Measurements from ENCODE around the gene SLC6A20. TPM values are rescaled to one million over a fixed set of nuclear protein-coding genes. Genes with fewer than 3 reads are reported as not detected.
"Not testable (repeated sequence)": the region's sequence is repeated elsewhere in the genome, so short reads cannot be mapped to it uniquely, and the experiment has no call there.

Gene SLC6A20
- total RNA-seq, 1 donor, result not detected

DNA sequence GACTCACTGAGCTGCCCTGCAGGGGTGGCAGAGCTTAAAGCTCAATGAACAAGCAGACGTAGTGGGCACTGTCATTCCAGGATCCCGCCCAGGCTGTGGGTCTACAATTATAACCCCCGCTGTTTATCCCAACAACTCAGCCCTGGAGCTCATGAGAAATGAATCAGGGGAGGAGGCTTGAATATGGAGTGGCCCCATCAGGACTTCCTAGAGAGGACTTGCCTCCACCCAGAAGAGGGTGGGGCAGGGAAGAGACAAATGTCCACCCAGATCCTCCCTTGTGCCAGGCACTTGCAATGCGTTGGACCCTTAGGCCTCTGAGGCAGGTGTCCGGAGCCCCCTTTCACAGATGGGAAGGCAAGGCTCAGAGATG lies 33.0 kb downstream of the SLC6A20 start:
- TF ChIP-seq, protein P1, sequence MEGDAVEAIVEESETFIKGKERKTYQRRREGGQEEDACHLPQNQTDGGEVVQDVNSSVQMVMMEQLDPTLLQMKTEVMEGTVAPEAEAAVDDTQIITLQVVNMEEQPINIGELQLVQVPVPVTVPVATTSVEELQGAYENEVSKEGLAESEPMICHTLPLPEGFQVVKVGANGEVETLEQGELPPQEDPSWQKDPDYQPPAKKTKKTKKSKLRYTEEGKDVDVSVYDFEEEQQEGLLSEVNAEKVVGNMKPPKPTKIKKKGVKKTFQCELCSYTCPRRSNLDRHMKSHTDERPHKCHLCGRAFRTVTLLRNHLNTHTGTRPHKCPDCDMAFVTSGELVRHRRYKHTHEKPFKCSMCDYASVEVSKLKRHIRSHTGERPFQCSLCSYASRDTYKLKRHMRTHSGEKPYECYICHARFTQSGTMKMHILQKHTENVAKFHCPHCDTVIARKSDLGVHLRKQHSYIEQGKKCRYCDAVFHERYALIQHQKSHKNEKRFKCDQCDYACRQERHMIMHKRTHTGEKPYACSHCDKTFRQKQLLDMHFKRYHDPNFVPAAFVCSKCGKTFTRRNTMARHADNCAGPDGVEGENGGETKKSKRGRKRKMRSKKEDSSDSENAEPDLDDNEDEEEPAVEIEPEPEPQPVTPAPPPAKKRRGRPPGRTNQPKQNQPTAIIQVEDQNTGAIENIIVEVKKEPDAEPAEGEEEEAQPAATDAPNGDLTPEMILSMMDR (IDR thresholded peaks at IDR 0.05; ENCODE audit: insufficient read depth, low read length), result no peak
- no peak overlapping the region for H3K4me3 ChIP-seq (ENCODE audit: low read depth, low read length)
- DNase-seq (ENCODE audit: low read depth), result no peak

DNA sequence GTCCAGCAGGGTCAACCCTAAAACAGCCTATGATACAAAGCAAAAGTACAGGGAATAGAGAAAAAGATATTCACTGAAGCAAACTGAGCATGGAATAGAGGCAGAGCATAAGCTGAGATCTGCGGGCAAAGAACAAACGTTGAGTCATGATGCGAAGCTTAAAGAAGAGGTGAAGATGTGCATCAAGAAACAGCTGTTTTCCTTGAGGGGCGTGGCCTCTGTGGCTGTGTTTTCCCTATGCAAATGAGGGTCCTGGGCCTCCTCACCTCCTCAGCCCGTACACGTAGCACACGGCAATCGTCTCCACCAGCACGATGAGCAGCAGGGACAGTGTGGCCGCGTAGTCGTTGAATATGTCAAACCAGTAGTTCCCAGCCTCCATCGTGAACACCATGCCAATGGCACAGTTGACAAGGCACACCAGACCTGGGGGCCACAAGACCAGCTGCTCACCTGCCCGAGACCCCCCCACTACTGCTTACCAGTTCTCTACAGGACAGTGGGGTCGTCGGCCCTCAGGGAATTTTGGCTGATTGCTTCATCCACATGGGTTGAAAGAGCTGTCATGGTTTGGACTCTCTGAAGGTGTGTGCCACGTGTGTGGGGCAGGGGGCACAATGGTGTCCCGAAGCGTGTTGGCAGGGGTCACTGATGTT lies 33.6 kb downstream of the SLC6A20 start:
- DNase-seq (ENCODE audit: low read depth), result no peak

DNA sequence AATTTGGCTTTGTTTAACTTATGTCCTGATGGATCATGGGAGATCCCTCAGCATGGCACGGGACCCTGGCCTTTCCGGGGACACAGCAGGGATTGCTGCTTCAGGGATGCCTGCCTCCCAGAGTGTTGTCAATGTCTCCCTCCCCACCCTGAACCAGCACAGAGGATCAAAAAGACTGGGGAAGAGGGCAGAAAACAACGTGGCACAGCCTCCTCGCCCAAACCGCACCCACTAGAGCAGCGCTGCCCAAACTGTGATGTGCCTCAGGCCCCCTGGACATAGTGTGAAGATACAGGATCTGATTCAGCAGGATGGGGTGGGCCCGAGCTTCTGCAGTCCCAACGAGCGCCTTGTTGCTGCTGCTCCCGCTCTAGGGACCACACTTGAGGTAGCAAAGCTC lies 34.5 kb downstream of the SLC6A20 start:
- H3K4me3 ChIP-seq (ENCODE audit: low read depth, low read length), result no peak overlapping the region
- TF ChIP-seq, protein P1 (IDR thresholded peaks at IDR 0.05; ENCODE audit: insufficient read depth, low read length), result no peak
- DNase-seq (ENCODE audit: low read depth), result no peak

More for the DNA sequence above, 33.6 kb downstream of the SLC6A20 start:
- TF ChIP-seq, protein P1 (IDR thresholded peaks at IDR 0.05; ENCODE audit: insufficient read depth, low read length), result no peak
- no peak overlapping the region for H3K4me3 ChIP-seq (ENCODE audit: low read depth, low read length)

DNA sequence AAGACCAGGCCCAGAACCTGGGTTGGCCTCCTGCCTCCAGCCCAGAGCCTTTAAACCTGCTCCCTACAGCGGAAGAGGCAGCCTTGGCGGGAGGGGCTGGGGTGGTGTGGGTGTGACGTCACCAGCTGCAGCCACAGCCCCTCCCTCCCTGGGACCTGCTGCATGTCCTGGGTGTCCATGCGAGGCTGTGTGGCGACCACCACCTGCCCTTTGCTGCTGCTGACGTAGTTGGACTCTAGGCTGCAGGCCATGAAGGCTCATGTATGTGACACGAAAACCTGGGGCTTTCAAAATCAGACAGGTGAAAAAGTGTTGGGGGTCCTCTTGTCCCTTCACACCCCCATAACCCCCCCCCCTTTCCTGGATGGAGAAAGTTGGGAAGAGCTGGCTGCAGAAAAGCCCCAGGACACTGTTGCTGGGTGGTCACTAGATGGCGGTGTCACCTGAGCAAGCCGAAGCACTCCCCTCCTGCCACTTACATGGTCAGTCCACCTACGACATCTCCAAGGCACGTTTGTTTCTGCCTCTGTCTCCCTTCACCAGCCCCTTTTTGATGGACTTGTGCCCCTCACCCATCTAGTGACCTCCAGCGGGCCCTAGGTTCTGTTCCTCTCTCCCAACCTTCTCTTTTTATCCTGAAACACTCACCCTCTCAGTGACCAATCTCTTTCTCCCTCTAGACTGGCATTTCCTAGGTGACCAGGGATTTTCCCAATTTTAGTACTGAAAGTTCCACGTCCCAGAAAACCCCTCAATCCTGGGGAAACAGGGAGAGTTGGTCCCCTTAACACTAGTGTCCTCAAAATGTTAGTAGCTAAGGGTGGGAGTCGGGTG lies 35.2 kb downstream of the SLC6A20 start:
- peak; percentile 79 for DNase-seq (ENCODE audit: low read depth)
- no peak overlapping the region for H3K4me3 ChIP-seq (ENCODE audit: low read depth, low read length)
- TF ChIP-seq, protein P1 (IDR thresholded peaks at IDR 0.05; ENCODE audit: insufficient read depth, low read length), result peak; percentile 90

DNA sequence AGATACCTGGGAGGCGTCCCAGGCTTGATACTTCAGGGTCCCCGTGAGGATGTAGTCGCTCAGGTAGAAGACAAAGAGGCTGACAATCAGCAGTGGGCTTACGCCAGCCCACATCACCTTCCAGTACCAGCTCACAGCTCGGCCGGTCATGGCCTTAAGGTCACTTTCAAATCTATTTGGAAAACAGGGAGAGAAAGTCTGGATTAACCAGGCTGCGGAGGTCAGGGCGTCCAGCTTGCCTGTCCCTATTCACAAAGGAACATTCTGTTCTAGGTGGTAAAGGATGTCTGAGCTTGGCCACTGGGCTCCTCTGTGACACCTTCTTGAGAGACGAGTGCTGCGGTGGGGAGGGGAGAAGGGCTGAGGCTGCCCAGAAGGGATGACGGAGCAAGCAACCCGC lies 36.5 kb downstream of the SLC6A20 start:
- no peak for DNase-seq (ENCODE audit: low read depth)
- TF ChIP-seq, protein P1 (IDR thresholded peaks at IDR 0.05; ENCODE audit: insufficient read depth, low read length), result no peak
- H3K4me3 ChIP-seq (ENCODE audit: low read depth, low read length), result no peak overlapping the region

DNA sequence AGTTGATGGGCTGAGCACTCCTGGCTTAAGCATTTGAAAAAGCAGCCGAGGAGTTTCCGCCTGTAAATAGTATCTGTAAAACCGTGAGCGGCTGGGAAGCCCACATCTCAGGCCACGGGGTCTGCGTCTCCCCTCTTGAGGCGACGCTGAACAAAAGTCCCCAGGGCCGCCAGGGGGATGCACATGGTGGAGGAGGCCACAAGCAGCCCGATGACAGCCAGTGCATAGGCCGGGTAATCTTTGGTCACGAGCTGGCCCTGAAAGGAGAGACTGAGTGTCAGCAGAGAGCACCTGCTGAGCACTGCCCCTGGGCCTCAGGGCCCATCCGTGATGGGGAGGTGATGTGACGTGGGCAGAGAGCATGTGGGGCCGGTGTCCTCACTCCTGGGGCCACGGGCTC lies 37.5 kb downstream of the SLC6A20 start:
- DNase-seq (ENCODE audit: low read depth), result no peak
- TF ChIP-seq, protein P1 (IDR thresholded peaks at IDR 0.05; ENCODE audit: insufficient read depth, low read length), result no peak
- no peak overlapping the region for H3K4me3 ChIP-seq (ENCODE audit: low read depth, low read length)

DNA sequence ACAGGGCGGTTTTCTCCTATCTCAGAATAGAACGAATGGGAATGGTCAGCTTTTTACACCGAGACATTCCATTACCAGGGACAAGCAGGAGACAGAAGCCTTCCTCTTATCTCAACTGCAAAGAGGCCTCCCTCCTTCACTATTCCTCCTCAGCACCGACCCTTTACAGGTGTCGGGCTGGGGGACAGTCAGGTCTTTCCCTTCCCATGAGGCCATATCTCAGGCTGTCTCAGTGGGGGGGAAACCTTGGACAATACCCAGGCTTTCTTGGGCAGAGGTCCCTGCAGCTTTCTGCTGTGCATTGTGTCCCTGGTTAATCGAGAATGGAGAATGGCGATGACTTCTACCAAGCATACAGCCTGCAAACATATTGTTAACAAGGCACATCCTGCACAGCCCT lies 39.2 kb downstream of the SLC6A20 start:
- DNase-seq (ENCODE audit: low read depth); H3K4me3 ChIP-seq (ENCODE audit: low read depth, low read length): not testable (repeated sequence)

Measured in fibroblast of the aortic adventitia (primary cell).